Stomach (tissue), 4 donors: ENCODE results near the gene TBCD.

Source experiments
- CTCF ChIP-seq, 7 experiments: fragments of 450-650 bp in 4 of 7; fragments of 200-600 bp in 3 of 7; sonication (generic) in 3 of 7; IDR thresholded peaks; one replicate each; pipeline ENCODE4 v1.5.1; 2016 to 2019; ENCODE audit warnings: antibody characterized with exemption in 7 of 7, control low read depth in 2 of 7, mild to moderate bottlenecking in 1 of 7
- EP300 ChIP-seq: sonication (generic); formaldehyde crosslinking; IDR thresholded peaks from one replicate; pipeline ENCODE4 v1.6.1; 2017; ENCODE audit warnings: antibody characterized with exemption
- POLR2A ChIP-seq, 4 donors: fragments of 450-650 bp; IDR thresholded peaks; one replicate each; pipeline ENCODE4 v1.6.1; 2016; ENCODE audit warnings: antibody characterized with exemption in 4 of 4, control low read depth in 2 of 4, mild to moderate bottlenecking in 1 of 4, moderate library complexity in 1 of 4
- POLR2AphosphoS5 ChIP-seq, 3 donors: sonication (generic); formaldehyde crosslinking; IDR thresholded peaks; one replicate each; pipeline ENCODE4 v1.6.1; 2016; ENCODE audit warnings: antibody characterized with exemption in 3 of 3

DNA sequence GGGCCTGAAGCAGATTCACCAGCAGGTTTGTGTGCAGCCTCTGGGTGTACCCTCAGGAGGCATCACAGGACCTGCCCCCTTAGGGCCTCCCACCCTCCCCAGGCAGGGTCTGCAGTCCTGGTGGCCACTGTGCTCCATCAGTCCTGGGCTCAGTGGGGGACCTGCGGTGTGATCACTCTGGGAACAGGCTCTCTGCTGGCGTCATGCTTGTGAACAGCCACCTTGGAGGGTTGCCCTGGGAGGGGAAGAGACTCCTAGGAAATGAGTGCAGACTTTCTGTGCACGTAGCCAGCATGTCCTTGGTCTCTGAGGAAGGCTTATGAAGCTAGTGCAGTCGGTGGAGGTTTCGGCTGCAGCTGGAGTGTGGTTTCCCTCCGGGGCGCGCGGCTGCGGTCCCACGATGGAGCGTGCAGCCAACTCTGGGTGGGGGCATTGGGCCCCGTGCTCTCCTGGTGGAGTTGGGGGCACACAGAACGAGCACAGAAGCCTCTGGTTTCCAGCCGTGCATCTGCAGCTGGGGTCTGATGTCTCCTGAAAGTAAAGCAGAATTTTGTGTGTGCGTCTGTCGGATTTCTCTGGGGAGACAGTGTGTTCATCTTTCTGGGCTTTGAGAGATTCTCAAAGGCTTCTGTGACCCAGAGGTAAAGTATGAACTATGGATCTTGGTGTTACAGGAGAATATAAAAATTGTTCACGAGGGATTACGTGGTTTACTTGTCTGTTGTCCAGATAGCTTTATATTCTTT lies 156.1 kb downstream of the TBCD start:
- TF ChIP-seq CTCF (IDR thresholded peaks at IDR 0.05) = no peak
- no peak for TF ChIP-seq POLR2A (IDR thresholded peaks at IDR 0.05)
- no peak for TF ChIP-seq POLR2AphosphoS5 (IDR thresholded peaks at IDR 0.05)
- TF ChIP-seq EP300 = no peak
